Activated CD8-positive, alpha-beta memory T cell treated with anti-CD3 and anti-CD28 coated beads, Interleukin-2, amount 10 ng/mL, durations not matched to agents 7 days and 5 days (primary cell): ENCODE results near the gene KRT33B. TPM values are rescaled to one million over a fixed set of nuclear protein-coding genes. Genes with fewer than 3 reads are reported as not detected.
"Not testable (repeated sequence)": the region's sequence is repeated elsewhere in the genome, so short reads cannot be mapped to it uniquely, and the experiment has no call there.

Experiments
- ATAC-seq: fragments of 150-1000 bp; cut with Tn5 transposase; one replicate; pipeline ENCODE4 v1.10.0; 2021; ENCODE audit warnings: moderate library complexity
- CTCF ChIA-PET: fragments of 350-600 bp; sonication (Branson Sonifier 250); formaldehyde crosslinking; loops from one replicate; lab custom pipeline; 2021; ENCODE audit warnings: antibody characterized with exemption; lab: Charles Lee
- DNase-seq: peaks from one replicate; pipeline ENCODE4 v3.0.0-alpha.2; 2020
- H3K27ac Mint-ChIP-seq: one replicate; pipeline ENCODE4 v1.8.0; 2021; ENCODE audit warnings: mild to moderate bottlenecking, mixed read lengths
- H3K27me3 Mint-ChIP-seq: one replicate; pipeline ENCODE4 v1.8.0; 2021; ENCODE audit warnings: mixed read lengths
- H3K36me3 Mint-ChIP-seq: one replicate; pipeline ENCODE4 v1.8.0; 2021; ENCODE audit warnings: mild to moderate bottlenecking, mixed read lengths
- H3K4me1 Mint-ChIP-seq: one replicate; pipeline ENCODE4 v1.8.0; 2021; ENCODE audit warnings: mixed read lengths
- H3K4me3 Mint-ChIP-seq: one replicate; pipeline ENCODE4 v1.8.0; 2021; ENCODE audit warnings: mild to moderate bottlenecking, moderate library complexity, mixed read lengths
- H3K9me3 Mint-ChIP-seq: one replicate; pipeline ENCODE4 v1.8.0; 2022; ENCODE audit warnings: low read depth, mixed read lengths
- total RNA-seq, 2 experiments: library from RNA; stranded (reverse); gene quantifications; one replicate each; pipeline ENCODE4 v1.2.3, GENCODE V29; 2021

Gene KRT33B
- total RNA-seq, 2 experiments from 2014 or later: not detected

- ATAC-seq (peak; percentile 85), DNase-seq (peak; percentile 62)
- H3K9me3 Mint-ChIP-seq: no peaks in the 10 kb centered on the region
- no peaks in the 10 kb centered on the region for H3K27me3 Mint-ChIP-seq
- no peaks in the 10 kb centered on the region for H3K36me3 Mint-ChIP-seq
- H3K4me1 Mint-ChIP-seq: peaks cover 27% of the 10 kb centered on the region
- H3K4me3 Mint-ChIP-seq: no peak overlapping the region
- peak overlapping the region; percentile 15 for H3K27ac Mint-ChIP-seq
- CTCF ChIA-PET: interaction anchor here (0.9 to 2.5 kb wide), 5 partner anchors 75 to 547 kb away, joined by 3 to 8 read pairs (median 4); no protein-coding TSS in a partner anchor
Measured at GRCh38 chr17:41404024-41404671, 34.5 kb upstream of the KRT33B start.

- H3K27ac Mint-ChIP-seq: peak overlapping the region; percentile 13
- H3K4me1 Mint-ChIP-seq: peaks cover 24% of the 10 kb centered on the region
- ATAC-seq (peak; percentile 40), DNase-seq (no peak)
- H3K27me3 Mint-ChIP-seq: no peaks in the 10 kb centered on the region
- no peak overlapping the region for H3K4me3 Mint-ChIP-seq
- CTCF ChIA-PET: interaction anchor here (0.8 to 2.5 kb wide), 5 partner anchors 74 to 547 kb away, joined by 3 to 8 read pairs (median 4); no protein-coding TSS in a partner anchor
- H3K9me3 Mint-ChIP-seq: no peaks in the 10 kb centered on the region
- H3K36me3 Mint-ChIP-seq: no peaks in the 10 kb centered on the region
Measured at GRCh38 chr17:41403404-41404023, 33.9 kb upstream of the KRT33B start.

- Mint-ChIP-seq H3K36me3 (no peaks in the 10 kb centered on the region), H3K27me3 (no peaks in the 10 kb centered on the region), H3K4me1 (peaks cover 24% of the 10 kb centered on the region), H3K27ac (no peak overlapping the region), H3K9me3 (no peaks in the 10 kb centered on the region), H3K4me3 (no peak overlapping the region)
- no peak for ATAC-seq
- CTCF ChIA-PET: no interaction called here
- no peak for DNase-seq
Measured at GRCh38 chr17:41402161-41402560, 32.5 kb upstream of the KRT33B start.

GRCh38 chr17:41396996-41397660, 27.5 kb upstream of the KRT33B start, which contains the start of gene KRT31:
Gene KRT31 (minus strand): TSS chr17:41397608. CDS start chr17:41397539, 69 bp downstream.
- peaks cover 1% of the 10 kb centered on the region for H3K4me1 Mint-ChIP-seq
- H3K4me3 Mint-ChIP-seq: no peak within 1 kb of the TSS
- H3K27ac Mint-ChIP-seq: no peak within 1 kb of the TSS
- CTCF ChIA-PET: no interaction called here
- no peaks in the 10 kb centered on the region for H3K9me3 Mint-ChIP-seq
- H3K36me3 Mint-ChIP-seq: no peaks in the 10 kb centered on the region
- DNase-seq (no peak), ATAC-seq (no peak)
- peaks cover 5% of the 10 kb centered on the region for H3K27me3 Mint-ChIP-seq

GRCh38 chr17:41396340-41396739, 26.7 kb upstream of the KRT33B start:
- no peak for ATAC-seq
- no peak overlapping the region for H3K27ac Mint-ChIP-seq

GRCh38 chr17:41395611-41396010, 26.0 kb upstream of the KRT33B start:
- Mint-ChIP-seq H3K4me1 (no peaks in the 10 kb centered on the region), H3K4me3 (no peak overlapping the region), H3K27me3 (peaks cover 15% of the 10 kb centered on the region), H3K9me3 (no peaks in the 10 kb centered on the region), H3K27ac (no peak overlapping the region), H3K36me3 (no peaks in the 10 kb centered on the region)
- DNase-seq (no peak), ATAC-seq (no peak)
- CTCF ChIA-PET: no interaction called here

More at GRCh38 chr17:41396340-41396739, 26.7 kb upstream of the KRT33B start:
- Mint-ChIP-seq H3K36me3 (no peaks in the 10 kb centered on the region), H3K27me3 (peaks cover 10% of the 10 kb centered on the region), H3K9me3 (no peaks in the 10 kb centered on the region), H3K4me1 (no peaks in the 10 kb centered on the region), H3K4me3 (no peak overlapping the region)
- DNase-seq: no peak
- CTCF ChIA-PET: no interaction called here

GRCh38 chr17:41395044-41395443, 25.4 kb upstream of the KRT33B start:
- H3K9me3 Mint-ChIP-seq, DNase-seq, H3K27ac Mint-ChIP-seq, CTCF ChIA-PET, H3K4me1 Mint-ChIP-seq, ATAC-seq, H3K36me3 Mint-ChIP-seq, H3K4me3 Mint-ChIP-seq: not testable (repeated sequence)
- H3K27me3 Mint-ChIP-seq: peaks cover 19% of the 10 kb centered on the region

GRCh38 chr17:41394254-41394996, 24.8 kb upstream of the KRT33B start:
- no peak overlapping the region for H3K4me3 Mint-ChIP-seq
- H3K9me3 Mint-ChIP-seq: no peaks in the 10 kb centered on the region
- no peak for DNase-seq
- H3K27ac Mint-ChIP-seq: no peak overlapping the region
- H3K36me3 Mint-ChIP-seq: no peaks in the 10 kb centered on the region
- ATAC-seq: no peak
- H3K27me3 Mint-ChIP-seq: peaks cover 24% of the 10 kb centered on the region
- CTCF ChIA-PET: no interaction called here
- H3K4me1 Mint-ChIP-seq: no peaks in the 10 kb centered on the region

GRCh38 chr17:41393826-41394225, 24.2 kb upstream of the KRT33B start:
- Mint-ChIP-seq H3K27me3 (peaks cover 28% of the 10 kb centered on the region), H3K9me3 (no peaks in the 10 kb centered on the region), H3K4me3 (no peak overlapping the region), H3K4me1 (no peaks in the 10 kb centered on the region), H3K36me3 (no peaks in the 10 kb centered on the region), H3K27ac (no peak overlapping the region)
- no peak for DNase-seq
- no peak for ATAC-seq
- CTCF ChIA-PET: no interaction called here

- no peak for ATAC-seq
- peaks cover 30% of the 10 kb centered on the region for H3K27me3 Mint-ChIP-seq
- CTCF ChIA-PET: no interaction called here
- H3K36me3 Mint-ChIP-seq: no peaks in the 10 kb centered on the region
- no peaks in the 10 kb centered on the region for H3K9me3 Mint-ChIP-seq
- no peak for DNase-seq
- H3K27ac Mint-ChIP-seq: no peak overlapping the region
- H3K4me3 Mint-ChIP-seq: no peak overlapping the region
- H3K4me1 Mint-ChIP-seq: no peaks in the 10 kb centered on the region
Measured at GRCh38 chr17:41393294-41393693, 23.7 kb upstream of the KRT33B start.

GRCh38 chr17:41392278-41392677, 22.7 kb upstream of the KRT33B start:
- ATAC-seq (no peak), DNase-seq (no peak)
- Mint-ChIP-seq H3K4me1 (no peaks in the 10 kb centered on the region), H3K27ac (no peak overlapping the region), H3K9me3 (no peaks in the 10 kb centered on the region), H3K27me3 (peaks cover 32% of the 10 kb centered on the region), H3K36me3 (peaks cover 2% of the 10 kb centered on the region), H3K4me3 (no peak overlapping the region)
- CTCF ChIA-PET: no interaction called here

- CTCF ChIA-PET: no interaction called here
- no peak overlapping the region for H3K4me3 Mint-ChIP-seq
- H3K27me3 Mint-ChIP-seq: peaks cover 34% of the 10 kb centered on the region
- peaks cover 2% of the 10 kb centered on the region for H3K9me3 Mint-ChIP-seq
- ATAC-seq (no peak), DNase-seq (no peak)
- H3K27ac Mint-ChIP-seq: no peak overlapping the region
- H3K36me3 Mint-ChIP-seq: peaks cover 2% of the 10 kb centered on the region
- no peaks in the 10 kb centered on the region for H3K4me1 Mint-ChIP-seq
Measured at GRCh38 chr17:41391535-41391934, 21.9 kb upstream of the KRT33B start.

- Mint-ChIP-seq H3K4me3 (no peak overlapping the region), H3K27ac (no peak overlapping the region), H3K4me1 (no peaks in the 10 kb centered on the region), H3K9me3 (peaks cover 3% of the 10 kb centered on the region), H3K27me3 (peaks cover 33% of the 10 kb centered on the region), H3K36me3 (peaks cover 2% of the 10 kb centered on the region)
- ATAC-seq (no peak), DNase-seq (no peak)
- CTCF ChIA-PET: interaction anchor here (1.0 to 1.5 kb wide), 2 partner anchors 21 to 159 kb away, joined by 3 to 4 read pairs; partner anchors contain the start of gene KRT33B
Measured at GRCh38 chr17:41390411-41390938, 20.9 kb upstream of the KRT33B start.
